Cerebellar cortex (tissue), 1 donor: Measurements from ENCODE around the gene TTI1.

Experiments used
- DNase-seq: peaks from one replicate; pipeline ENCODE4 v3.0.0-alpha.2; 2015; ENCODE audit warnings: low spot score

The TTI1 gene

DNA sequence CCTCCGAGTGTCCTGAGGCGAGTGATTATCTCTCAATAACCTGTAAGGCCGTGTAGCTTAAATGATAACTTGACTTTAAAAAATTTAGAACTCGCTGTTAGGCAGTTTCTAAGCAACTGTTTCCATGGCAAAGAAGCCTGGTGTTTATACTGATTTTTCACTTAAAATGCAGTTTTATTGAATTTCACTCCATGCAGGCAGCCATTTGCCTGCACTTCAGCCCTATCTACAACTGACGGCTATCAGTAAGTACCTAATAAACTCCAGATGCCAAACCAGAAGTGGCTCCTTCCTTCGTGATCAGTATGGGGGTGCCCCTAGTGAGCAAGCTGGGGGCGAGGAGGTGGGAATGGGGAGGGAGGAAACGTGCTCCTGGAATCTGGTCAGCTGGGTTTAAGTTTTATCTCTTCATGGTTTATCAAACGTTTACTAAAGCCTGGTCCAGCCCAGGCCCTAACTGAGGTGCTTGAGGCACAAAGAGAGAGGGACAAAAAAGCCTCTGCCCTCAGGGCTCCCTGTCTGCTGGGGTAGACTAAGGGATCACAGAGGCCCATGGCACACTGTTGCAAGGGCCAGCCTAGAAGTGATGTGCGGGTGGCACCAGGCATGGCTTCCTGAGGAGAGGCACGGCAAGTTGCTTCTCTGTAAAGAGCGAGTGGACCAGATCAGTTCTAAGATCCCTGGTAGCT is 45.5 kb downstream of the TTI1 start:
- DNase-seq, result no peak

DNA sequence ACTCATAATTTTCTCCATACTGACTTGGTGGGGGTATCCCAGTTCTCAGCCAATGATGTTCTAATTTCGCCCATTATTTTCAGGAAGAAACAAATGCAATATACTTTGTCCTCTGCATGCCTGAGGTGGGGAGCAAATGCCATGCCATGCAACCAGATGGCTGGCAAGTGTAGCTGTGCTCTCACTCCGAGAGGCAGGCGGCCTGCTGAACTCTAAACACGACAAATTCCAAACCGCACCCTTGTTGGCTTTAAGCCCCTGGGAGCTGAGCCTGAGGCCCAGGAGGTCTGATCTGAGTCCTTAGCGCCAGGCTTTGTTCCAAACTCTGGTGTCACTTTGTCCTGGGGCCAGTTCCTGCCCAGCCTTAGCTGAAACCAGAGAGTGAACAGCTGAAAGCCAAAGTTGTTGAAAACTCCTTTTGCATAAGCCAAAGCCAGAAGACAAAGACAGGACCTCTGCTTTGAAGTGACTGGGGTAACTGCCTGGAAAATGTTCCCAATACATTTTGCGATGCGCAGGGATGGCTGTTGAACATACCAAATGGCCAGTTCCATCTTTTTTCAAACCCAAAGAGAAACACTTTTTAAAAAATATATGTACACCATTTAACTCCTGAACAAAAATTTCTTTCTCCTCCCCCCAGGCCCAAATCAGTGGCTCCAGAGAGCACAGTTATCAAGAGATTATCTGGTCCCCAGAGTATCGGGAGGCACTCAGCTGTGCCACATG is 46.2 kb downstream of the TTI1 start:
- peak; percentile 79 for DNase-seq

DNA sequence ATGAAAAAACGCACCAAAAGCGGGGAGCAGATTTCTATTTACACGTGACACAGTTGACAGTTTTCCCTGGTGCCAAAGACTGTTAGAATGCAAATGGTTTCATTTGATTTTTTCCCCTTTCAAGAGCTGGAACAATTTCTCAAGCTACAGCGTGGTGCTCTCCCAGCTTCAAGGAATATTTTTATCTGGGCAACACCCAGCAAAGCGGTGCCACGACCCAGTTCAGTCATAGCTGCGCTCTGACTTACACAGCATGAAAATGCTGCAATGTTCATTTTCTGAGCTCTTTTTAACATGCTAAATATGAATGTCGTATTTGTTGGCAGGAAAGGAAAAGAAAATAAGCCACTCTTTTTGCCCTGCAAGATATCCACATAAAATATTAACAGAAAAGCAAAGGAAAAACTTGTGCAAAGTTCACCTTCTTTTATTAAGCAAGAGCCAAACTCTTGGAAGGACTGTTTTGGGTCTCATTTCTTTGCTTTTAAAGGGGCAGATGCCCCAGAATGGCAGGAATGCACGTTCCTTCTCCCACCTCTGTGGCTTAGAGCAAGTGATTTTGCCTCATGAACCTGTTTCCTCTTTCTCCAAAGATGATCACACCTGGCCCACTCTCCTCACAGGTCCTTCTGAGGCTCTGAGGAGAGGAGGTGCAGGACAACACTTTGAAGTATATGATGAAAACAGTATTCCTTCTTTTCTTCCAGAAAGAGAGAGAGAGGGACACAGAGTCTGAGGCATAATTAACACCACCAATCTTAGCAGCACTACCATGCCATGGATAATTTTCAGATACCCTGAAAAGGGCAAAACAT is 47.0 kb downstream of the TTI1 start:
- peak; percentile 27 for DNase-seq

DNA sequence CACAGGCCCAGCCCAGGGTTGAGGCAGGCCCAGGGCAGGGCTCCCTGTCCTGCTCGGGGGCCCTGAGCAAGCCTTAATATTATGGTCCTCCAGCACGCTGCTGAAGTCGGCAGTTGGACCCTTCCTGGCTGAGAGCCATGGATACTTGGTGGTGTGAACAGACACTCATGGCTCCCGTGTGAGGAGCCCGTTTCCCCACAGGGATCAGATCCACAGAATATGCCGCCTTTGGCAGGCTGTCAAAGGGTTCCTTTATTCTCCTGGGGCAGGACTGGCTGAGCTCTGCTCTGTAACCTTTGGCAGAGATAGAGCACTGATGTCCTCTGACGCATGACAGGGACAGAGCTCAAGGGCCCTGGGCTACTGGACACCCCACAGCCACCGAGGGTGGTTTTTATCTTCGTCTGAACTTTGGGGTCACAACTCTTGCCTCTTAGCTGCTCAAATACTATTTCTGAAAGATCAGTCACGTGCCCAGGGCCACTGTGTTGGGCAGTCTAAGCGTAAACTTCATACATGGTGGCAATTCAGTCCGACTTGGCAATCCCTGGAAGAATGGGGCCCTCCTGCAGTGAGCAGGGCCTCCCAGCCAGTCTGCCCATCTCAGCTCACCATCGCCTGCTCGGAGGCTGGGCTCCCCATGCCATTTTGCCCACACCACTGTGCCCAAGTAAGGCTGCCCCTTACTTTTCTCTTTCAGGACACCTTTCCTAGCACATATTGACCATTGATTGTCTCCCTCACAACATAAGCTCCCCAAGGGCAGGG is 49.1 kb downstream of the TTI1 start:
- DNase-seq, result no peak

DNA sequence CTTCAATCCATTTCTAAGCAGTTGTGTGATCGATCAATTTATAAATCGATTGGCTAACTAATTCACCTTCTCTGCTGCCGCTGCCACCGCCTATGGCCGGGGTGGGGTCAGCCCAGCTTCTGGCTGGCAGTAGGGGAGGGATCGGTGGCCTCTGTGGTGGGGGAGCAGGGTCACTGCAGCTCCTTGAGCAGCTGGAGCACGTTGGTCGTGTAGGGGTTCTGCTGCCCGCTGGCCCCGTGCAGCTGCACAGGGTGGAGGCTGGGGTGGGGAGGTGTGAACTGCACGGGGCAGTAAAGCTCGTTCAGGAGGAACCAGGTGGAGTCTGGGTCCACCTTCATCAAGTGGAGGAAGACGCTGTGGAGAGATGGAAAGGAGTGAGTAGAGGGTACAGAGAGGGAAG is 50.0 kb downstream of the TTI1 start:
- no peak for DNase-seq

DNA sequence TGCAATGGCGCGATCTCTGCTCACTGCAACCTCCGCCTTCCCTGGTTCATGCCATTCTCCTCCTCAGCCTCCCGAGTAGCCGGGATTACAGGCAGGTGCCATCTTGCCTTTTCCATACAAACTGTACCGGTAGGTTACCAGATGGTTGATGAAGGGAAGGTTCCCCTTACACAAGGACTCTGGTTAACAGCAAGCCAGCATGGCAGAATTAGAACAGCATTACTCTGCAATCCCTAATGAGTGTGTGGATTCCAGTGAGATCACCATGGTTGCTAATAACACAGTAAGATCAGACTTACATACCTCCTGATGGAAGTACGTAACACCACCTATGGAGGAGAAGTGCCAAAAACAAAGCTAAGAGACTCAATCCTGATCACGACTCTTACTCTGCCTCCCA is 51.7 kb downstream of the TTI1 start:
- no peak for DNase-seq

DNA sequence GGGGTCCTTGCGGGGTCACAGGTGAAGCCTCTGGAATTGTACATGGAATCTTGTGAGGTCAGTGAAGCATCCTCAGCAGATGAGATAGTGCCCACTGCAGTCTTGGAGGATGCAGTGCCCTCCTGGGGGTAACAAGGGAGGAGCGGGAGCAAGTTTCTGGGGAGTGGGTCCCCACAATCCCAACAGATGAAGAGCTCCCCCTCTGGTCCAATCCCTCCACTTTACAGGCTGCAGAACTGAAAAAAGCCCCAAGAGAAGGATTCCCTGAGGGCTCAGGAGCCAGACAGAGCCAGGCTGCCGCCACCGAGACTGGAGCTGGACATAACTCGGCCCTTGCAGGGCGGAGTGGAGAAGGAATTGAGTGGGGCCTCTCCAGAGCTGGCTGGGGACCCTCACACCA is 52.4 kb downstream of the TTI1 start:
- DNase-seq, result no peak

DNA sequence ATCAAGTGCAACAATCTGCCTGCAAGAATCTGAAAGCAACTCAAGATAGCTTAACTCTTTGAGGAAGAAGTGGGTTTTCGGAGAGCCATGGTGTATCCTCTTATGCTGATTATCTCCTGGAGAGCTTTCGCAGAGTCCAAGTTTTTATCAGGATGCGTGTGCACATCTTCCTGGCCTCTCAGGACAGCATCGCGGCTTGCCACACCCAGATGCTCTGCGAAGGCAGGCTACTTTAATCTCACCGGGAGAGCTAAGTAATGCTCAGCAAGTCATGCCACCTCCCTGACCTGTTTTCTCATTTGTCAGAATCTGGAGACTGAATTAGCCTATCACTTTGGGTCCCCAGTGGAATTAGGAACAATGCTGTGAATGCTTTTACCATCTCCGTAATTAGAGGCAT is 52.9 kb downstream of the TTI1 start:
- no peak for DNase-seq

DNA sequence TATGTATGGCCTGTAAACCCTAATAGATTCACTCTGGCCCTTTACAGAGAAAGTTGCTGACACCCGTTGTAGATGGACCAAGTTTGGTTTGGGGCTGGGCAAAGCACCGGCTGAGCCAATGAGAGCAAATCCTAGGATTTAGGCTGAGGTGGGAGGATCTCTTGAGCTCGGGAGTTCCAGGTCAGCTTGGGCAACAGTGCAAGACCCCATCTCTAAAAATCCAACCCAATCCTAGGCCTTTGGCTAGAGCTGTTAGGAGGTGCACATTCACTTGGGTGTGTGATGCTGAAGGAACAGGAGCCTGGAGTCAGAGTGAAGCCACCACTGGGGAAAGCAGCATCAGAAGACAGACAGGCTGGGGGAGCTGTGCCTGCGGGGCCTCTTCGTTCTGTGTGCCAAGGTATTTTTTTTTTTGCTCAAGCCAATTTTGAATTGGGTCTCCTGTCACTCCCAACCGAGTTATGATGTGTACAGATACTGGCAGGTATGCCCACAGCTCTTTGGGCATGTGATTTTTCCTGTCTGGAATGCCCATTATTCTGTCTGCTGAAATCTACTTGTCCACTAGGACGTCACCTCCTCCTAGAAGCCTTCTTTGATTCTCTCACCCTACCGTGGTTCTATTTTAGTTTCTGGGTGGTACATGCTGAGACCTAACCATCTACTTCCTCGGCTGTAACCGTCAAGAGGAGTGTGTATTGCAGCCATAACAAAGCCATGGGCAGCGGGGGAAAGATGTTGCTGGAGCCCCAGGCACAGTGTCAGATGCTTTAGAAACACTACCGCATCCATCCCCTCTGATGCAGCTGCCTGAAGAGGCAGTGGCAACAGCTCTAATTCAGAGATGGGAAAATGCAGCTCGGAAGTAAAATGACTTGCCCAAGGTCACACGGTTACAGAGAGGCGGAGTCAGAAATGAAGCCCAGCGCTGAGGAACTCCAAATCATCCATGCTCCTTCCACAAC is 54.0 kb downstream of the TTI1 start:
- DNase-seq, result no peak

DNA sequence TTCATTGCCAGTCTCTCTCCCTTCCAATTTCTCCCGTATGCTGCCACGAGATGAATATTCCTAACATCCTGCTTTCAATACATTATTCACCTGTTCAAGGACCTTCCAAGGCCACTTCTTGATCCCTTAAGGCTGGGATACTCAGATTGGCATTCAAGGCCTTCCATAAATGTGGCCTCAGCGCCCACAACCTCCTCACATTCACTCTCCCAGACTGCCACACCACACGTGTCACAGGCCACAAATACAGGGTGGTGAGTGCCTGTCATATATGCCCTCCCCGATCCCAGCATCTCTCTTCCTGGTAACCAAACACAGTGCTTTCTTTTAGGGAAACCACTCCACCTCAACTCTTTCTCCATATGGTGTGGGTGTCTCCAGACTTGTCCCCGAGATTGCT is 55.5 kb downstream of the TTI1 start:
- DNase-seq, result no peak

DNA sequence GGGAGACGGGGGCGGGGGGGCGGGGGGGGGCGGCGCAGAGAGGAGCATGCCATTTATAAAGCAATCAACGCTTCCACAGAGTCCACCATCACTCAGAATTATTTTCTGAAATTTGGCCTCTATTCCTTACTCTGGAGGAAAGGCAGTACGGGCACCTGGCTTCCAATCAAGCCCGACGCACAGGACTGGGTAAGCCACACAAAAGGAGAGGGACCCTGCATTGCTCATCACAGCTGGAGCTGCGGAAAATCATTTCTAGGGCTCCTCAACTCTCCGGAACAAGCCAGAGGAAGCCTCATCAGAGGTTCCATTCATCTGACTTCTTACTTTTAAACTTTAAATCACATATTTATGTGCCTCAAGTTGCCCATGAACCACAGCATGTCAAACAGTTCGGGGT is 55.9 kb downstream of the TTI1 start:
- no peak for DNase-seq

DNA sequence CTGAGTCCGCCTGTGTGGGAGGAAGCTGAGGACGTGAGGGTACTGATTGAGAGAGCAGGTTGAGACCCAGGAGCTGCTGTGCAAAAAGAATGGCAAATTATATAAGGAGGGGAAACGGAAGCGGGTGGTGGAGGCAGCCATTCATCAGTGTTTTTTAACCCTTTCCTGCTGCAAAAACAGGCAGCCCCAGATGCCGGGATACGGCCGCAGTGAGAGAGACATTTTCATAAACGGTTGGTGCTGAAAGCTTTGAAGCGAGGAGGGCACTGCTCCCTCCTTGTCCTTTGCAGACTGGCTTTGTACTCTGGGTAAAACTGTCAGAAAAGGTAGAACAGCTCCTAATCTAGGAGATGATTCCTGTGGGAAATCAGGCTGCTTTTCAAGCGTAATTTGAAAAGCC is 56.4 kb downstream of the TTI1 start:
- DNase-seq, result no peak

DNA sequence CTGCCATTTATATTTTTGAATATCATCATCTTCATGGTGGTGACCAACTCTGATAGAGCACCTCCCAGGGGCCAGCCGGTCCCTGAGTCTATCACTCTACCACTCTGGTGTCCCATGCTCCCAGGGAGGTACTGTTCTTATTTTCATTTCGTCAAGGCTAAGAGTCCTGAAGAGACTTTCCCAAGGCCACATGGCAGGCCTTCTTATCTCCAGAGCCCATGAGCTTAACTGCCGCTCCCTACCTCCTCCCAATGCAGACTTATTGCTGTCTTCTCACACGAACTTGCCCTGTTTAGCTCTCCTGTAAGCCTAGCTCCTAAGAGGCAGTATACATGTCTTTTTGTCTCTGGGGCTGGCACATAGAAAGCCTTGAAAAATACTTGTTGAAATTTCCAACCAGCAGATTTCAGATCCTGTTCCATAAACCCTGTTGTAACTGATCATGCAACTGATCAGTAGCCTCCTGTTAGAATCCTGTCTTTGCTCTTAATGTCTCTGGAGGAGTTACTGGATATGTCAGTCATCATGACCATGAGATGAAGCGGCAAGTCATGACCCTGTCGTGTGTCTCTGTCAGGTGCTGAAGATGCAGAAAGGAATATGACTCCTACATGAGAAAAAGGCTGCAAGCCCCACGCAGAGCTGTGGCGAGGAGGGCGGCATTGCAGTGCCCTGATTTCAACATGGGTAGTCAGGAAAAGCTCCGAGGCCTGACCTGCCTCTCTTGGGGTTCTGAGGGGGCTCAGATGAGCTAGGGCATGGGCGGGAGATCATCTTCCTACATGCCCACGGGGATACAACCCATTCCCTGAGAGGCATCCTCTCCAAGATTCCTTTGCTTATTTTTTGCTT is 60.0 kb downstream of the TTI1 start:
- DNase-seq, result no peak

DNA sequence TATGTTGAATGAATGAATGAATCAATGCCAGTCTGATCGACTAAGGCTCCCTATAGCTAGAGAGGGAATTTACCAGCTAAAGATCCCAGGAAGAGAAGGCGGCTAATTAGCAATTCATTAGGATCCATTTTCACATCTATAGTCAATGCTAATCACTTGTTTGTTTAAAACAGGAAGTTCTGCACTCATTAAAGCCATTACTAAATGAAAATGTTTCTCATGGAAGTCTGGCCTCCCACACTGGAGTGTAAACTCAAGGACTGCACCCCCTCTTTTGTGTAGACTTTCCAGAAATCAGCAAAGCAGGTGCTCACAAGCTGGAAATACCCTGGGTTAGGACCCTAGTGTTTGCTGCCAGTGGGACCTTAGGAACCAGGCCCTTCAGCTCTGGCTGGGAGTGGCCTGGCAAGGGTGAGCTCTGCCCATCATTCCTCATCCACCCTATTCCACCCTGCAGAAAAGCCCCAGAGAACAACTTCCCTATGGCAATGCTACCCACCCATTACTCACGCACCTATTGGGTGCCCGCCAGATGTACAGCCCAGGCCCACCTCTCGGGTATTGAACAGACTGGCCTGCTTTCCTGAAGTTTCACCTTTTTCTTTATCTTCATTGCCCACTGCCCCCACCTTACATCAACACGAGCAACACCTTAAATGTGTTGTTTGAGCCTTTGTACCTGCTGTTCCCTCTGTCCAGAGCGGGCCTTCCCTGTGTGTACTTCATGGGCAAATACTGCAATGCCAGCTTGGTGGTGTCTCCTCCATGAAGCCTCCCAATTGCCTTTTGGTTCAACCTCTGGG is 60.8 kb downstream of the TTI1 start:
- DNase-seq, result no peak

DNA sequence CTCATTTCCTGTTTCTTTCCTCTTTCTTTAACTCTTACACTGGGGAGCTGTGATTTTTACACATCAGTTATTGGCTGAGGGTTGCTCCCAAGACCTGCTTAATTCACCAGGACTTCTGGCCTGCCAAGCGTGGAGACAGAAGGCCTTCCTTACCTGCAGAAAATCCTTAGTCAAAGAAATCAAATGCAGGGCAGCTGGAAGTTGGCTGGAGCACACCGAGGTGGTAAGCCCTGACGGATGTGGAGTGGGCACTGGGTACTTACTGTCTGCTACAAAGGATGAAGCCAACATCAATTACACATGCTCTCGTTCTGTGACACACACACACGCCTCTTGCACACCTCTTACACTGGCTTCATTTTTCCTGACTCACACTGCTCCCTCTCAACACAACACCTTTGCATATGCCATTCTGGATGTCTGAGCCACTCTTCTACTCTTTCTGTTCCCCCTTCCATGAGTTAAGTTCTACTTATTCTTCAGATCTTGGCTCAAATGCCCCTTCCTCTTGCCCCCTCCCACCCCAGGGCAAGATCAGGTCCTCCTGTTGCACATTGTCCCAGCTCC is 61.6 kb downstream of the TTI1 start:
- no peak for DNase-seq

DNA sequence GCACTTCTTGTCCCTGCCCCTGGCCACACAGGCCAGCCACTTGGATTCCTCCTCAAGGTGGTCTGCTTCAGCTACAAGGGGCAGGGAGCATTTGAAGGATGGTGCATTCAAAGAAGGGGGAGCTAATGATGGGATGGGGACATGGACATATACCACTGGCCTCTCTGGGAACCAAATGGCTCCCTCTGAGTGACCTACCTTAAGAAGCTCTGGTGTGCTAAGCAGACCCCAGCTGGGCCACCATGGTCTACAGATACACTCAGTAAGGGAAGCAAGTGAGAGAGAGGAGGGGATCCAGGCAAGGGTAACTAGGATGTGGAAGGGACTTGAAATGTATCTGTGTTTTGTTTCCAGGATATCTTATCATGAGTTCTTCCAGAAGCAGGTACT is 62.4 kb downstream of the TTI1 start:
- DNase-seq, result no peak

DNA sequence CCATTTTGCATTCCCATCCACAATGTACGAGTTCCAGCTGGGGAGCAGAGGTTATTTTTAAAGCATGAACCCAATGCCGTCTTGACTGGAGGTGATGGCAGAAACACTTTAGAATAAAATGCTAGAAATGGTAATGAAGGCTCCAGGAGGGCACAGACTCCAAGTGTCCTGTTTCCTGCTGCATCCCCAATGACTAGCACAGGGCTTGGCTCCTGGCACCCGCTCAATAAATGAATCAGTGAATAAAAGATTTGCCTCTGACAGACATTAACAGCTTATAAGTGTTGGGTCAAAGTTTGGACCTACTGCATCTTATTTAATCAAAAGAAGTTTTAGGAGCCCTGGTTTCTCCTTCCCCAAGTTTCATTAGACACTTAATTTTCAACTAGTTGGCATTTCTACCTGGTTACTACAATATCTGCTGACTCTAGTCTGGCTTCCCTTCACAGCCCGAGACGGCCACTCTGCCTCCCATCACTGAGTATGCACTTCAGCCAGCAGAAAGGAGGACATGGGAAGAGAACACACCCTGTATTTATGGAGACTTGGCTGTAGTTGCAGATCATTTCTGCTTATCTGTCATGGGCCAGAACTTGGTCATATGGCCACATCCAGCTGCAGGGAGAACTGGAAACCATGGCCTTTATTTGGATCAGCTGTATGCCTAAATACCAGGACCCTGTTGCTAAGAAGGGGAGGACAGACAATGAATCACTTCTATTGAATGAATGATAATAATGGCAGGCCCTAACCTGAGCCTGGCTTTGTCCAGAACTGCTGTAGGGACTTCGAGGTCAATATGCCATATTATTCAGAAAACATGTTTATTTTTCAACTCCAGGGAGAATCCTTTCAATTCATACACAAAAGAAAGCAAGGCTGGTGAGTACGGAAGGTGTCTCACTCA is 63.1 kb downstream of the TTI1 start:
- DNase-seq, result no peak

DNA sequence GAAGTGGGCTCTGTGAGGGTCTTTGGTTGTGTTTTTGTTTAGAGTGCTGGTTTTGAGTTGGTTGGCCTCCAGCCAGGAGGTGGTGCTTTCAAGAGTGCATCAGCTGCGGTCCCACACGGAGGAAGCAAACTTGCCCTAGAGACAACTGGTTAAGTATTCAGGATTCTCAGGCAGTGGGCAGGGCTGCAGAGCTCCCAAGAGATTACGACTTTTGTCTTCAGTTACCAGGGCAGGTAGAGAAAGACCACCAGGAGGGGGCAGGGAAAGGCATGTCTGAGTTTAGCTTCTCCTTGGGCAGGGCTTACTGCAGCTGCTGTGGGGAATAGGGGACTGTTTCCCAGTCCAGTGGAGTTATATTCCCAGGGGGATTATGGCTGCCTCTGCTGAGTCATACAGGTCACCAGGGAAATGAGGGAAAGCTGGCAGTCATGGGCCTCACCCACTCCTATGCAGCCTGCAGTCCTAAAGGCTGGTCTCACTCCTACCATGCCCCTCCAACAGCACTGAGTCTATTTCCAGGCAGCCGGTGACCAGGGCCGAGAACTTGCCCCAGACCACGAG is 64.3 kb downstream of the TTI1 start:
- DNase-seq, result no peak
